Ishikawa (cell line): ENCODE data around the gene MED26.

Experiments used
- EGR1 ChIP-seq: IDR thresholded peaks from 2 replicates; pipeline ENCODE4 v1.6.1; 2012
- EP300 ChIP-seq: IDR thresholded peaks from 2 replicates; pipeline ENCODE4 v1.6.1; 2012; ENCODE audit warnings: borderline replicate concordance
- FOXM1 ChIP-seq: IDR thresholded peaks from 2 replicates; pipeline ENCODE4 v1.6.1; 2012; ENCODE audit warnings: low read depth, borderline replicate concordance
- NFIC ChIP-seq: IDR thresholded peaks from 2 replicates; pipeline ENCODE4 v1.6.1; 2012
- RAD21 ChIP-seq: IDR thresholded peaks from 2 replicates; pipeline ENCODE4 v1.6.1; 2012; ENCODE audit warnings: low read depth
- TAF1 ChIP-seq: IDR thresholded peaks from 2 replicates; pipeline ENCODE4 v1.6.1; 2012; ENCODE audit warnings: low read depth, mild to moderate bottlenecking
- TCF12 ChIP-seq: IDR thresholded peaks from 2 replicates; pipeline ENCODE4 v1.6.1; 2012; ENCODE audit warnings: low read depth
- TEAD4 ChIP-seq: IDR thresholded peaks from 2 replicates; pipeline ENCODE4 v1.6.1; 2012
- YY1 ChIP-seq: IDR thresholded peaks from 2 replicates; pipeline ENCODE4 v1.6.1; 2012; ENCODE audit warnings: low read depth
- ZBTB7A ChIP-seq: IDR thresholded peaks from 2 replicates; pipeline ENCODE4 v1.6.1; 2012; ENCODE audit warnings: low read depth
- TF ChIP-seq, protein P1 (sequence below): IDR thresholded peaks from 2 replicates; pipeline ENCODE4 v1.6.1; 2012
- TF ChIP-seq, protein P2 (sequence below): IDR thresholded peaks from 2 replicates; pipeline ENCODE4 v1.6.1; 2012
- TF ChIP-seq, protein P3 (sequence below): IDR thresholded peaks from 2 replicates; pipeline ENCODE4 v1.6.1; 2012; ENCODE audit warnings: low read depth, mild to moderate bottlenecking

DNA sequence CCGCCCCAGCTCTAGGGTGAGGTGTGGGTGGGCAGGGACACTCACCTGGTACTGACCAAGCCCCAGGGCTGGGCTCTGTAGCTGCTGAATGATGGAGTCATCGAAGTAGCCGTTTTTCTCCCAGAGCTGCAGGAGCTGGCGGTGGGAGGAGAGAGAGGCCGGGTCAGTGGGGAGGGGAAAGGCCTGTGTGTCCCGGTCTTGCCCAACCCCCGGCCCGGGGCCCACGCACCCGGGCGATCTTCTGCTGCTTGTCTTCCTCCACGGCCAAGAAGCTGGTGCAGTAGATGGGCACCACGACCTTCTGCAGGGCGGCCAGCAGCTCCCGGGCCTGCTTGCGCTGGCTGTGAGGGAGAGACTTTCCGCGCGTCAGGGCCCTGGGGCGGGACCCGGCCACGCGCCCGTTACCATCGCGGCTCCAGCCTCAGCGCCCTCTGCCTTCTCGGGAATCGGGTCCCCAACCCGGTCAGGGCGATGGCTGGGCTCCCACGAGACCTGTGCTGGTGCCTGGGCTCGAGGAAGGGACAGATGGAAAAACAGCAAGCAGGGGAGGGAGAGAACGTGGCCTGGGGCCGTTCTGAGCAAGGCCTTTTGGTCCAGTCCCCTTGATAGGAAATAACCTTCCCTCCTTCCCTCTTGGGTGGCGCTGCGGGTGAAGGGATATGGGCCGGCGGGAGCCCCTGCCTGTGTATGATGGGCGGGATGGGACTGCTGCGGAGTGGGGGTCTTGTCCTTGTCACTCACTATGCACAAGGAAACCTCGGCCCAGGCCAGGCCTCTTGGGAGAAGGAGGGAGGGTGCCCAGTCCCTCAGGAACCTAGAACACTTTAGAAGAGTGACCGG is 97.2 kb downstream of the MED26 start:
- TF ChIP-seq, protein P1, sequence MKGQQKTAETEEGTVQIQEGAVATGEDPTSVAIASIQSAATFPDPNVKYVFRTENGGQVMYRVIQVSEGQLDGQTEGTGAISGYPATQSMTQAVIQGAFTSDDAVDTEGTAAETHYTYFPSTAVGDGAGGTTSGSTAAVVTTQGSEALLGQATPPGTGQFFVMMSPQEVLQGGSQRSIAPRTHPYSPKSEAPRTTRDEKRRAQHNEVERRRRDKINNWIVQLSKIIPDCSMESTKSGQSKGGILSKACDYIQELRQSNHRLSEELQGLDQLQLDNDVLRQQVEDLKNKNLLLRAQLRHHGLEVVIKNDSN: no peak
- TF ChIP-seq, protein P2, sequence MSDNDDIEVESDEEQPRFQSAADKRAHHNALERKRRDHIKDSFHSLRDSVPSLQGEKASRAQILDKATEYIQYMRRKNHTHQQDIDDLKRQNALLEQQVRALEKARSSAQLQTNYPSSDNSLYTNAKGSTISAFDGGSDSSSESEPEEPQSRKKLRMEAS: no peak
- no peak for TF ChIP-seq TAF1
- no peak for TF ChIP-seq EP300
- TF ChIP-seq RAD21: no peak
- TF ChIP-seq EGR1: no peak
- no peak for TF ChIP-seq NFIC
- TF ChIP-seq YY1: no peak
- no peak for TF ChIP-seq TEAD4
- no peak for TF ChIP-seq ZBTB7A
- no peak for TF ChIP-seq FOXM1
- TF ChIP-seq, protein P3, sequence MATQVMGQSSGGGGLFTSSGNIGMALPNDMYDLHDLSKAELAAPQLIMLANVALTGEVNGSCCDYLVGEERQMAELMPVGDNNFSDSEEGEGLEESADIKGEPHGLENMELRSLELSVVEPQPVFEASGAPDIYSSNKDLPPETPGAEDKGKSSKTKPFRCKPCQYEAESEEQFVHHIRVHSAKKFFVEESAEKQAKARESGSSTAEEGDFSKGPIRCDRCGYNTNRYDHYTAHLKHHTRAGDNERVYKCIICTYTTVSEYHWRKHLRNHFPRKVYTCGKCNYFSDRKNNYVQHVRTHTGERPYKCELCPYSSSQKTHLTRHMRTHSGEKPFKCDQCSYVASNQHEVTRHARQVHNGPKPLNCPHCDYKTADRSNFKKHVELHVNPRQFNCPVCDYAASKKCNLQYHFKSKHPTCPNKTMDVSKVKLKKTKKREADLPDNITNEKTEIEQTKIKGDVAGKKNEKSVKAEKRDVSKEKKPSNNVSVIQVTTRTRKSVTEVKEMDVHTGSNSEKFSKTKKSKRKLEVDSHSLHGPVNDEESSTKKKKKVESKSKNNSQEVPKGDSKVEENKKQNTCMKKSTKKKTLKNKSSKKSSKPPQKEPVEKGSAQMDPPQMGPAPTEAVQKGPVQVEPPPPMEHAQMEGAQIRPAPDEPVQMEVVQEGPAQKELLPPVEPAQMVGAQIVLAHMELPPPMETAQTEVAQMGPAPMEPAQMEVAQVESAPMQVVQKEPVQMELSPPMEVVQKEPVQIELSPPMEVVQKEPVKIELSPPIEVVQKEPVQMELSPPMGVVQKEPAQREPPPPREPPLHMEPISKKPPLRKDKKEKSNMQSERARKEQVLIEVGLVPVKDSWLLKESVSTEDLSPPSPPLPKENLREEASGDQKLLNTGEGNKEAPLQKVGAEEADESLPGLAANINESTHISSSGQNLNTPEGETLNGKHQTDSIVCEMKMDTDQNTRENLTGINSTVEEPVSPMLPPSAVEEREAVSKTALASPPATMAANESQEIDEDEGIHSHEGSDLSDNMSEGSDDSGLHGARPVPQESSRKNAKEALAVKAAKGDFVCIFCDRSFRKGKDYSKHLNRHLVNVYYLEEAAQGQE: no peak
- TF ChIP-seq TCF12: no peak
